ENCODE results near the gene PTPRD.

DNA sequence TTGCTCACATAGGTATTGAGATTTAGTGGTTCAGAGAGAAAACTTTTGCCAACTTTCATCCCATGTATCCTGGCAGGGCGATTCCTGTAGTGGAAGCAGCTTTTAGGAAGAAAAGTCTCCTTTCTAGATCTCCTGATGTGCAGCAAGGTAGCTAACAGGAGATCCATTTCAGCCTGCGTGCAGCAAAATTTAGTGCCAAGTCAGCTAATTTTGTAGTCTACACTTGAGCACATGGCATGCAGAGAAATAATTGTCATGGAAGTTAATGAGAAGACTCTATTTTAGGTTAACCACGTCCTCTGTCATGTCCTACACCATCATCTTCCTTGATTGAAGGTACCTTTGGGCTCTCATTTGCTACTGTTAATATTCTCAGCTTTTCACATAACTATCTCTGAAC is 165.8 kb downstream of the PTPRD start:
- TF ChIP-seq, protein P1, sequence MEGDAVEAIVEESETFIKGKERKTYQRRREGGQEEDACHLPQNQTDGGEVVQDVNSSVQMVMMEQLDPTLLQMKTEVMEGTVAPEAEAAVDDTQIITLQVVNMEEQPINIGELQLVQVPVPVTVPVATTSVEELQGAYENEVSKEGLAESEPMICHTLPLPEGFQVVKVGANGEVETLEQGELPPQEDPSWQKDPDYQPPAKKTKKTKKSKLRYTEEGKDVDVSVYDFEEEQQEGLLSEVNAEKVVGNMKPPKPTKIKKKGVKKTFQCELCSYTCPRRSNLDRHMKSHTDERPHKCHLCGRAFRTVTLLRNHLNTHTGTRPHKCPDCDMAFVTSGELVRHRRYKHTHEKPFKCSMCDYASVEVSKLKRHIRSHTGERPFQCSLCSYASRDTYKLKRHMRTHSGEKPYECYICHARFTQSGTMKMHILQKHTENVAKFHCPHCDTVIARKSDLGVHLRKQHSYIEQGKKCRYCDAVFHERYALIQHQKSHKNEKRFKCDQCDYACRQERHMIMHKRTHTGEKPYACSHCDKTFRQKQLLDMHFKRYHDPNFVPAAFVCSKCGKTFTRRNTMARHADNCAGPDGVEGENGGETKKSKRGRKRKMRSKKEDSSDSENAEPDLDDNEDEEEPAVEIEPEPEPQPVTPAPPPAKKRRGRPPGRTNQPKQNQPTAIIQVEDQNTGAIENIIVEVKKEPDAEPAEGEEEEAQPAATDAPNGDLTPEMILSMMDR (IDR thresholded peaks at IDR 0.05), result no peak
- no peak for TF ChIP-seq NFYB (CRISPR knock-in tag; conservative IDR thresholded peaks at IDR 0.05; ENCODE audit: low read depth)
- TF ChIP-seq ZNF138 (CRISPR knock-in tag; conservative IDR thresholded peaks at IDR 0.05), result no peak
- no peak for TF ChIP-seq MXD4 (CRISPR knock-in tag; IDR thresholded peaks at IDR 0.05; ENCODE audit: borderline replicate concordance)
- TF ChIP-seq, protein P2, sequence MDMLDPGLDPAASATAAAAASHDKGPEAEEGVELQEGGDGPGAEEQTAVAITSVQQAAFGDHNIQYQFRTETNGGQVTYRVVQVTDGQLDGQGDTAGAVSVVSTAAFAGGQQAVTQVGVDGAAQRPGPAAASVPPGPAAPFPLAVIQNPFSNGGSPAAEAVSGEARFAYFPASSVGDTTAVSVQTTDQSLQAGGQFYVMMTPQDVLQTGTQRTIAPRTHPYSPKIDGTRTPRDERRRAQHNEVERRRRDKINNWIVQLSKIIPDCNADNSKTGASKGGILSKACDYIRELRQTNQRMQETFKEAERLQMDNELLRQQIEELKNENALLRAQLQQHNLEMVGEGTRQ (CRISPR knock-in tag; IDR thresholded peaks at IDR 0.05), result no peak
- TF ChIP-seq, protein P3, sequence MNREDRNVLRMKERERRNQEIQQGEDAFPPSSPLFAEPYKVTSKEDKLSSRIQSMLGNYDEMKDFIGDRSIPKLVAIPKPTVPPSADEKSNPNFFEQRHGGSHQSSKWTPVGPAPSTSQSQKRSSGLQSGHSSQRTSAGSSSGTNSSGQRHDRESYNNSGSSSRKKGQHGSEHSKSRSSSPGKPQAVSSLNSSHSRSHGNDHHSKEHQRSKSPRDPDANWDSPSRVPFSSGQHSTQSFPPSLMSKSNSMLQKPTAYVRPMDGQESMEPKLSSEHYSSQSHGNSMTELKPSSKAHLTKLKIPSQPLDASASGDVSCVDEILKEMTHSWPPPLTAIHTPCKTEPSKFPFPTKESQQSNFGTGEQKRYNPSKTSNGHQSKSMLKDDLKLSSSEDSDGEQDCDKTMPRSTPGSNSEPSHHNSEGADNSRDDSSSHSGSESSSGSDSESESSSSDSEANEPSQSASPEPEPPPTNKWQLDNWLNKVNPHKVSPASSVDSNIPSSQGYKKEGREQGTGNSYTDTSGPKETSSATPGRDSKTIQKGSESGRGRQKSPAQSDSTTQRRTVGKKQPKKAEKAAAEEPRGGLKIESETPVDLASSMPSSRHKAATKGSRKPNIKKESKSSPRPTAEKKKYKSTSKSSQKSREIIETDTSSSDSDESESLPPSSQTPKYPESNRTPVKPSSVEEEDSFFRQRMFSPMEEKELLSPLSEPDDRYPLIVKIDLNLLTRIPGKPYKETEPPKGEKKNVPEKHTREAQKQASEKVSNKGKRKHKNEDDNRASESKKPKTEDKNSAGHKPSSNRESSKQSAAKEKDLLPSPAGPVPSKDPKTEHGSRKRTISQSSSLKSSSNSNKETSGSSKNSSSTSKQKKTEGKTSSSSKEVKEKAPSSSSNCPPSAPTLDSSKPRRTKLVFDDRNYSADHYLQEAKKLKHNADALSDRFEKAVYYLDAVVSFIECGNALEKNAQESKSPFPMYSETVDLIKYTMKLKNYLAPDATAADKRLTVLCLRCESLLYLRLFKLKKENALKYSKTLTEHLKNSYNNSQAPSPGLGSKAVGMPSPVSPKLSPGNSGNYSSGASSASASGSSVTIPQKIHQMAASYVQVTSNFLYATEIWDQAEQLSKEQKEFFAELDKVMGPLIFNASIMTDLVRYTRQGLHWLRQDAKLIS (CRISPR knock-in tag; IDR thresholded peaks at IDR 0.05; ENCODE audit: borderline replicate concordance), result no peak
- TF ChIP-seq, protein P4, sequence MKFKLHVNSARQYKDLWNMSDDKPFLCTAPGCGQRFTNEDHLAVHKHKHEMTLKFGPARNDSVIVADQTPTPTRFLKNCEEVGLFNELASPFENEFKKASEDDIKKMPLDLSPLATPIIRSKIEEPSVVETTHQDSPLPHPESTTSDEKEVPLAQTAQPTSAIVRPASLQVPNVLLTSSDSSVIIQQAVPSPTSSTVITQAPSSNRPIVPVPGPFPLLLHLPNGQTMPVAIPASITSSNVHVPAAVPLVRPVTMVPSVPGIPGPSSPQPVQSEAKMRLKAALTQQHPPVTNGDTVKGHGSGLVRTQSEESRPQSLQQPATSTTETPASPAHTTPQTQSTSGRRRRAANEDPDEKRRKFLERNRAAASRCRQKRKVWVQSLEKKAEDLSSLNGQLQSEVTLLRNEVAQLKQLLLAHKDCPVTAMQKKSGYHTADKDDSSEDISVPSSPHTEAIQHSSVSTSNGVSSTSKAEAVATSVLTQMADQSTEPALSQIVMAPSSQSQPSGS (CRISPR knock-in tag; IDR thresholded peaks at IDR 0.05; ENCODE audit: borderline replicate concordance, low read depth), result no peak
